ENCODE results near the gene AVPR2.

DNA sequence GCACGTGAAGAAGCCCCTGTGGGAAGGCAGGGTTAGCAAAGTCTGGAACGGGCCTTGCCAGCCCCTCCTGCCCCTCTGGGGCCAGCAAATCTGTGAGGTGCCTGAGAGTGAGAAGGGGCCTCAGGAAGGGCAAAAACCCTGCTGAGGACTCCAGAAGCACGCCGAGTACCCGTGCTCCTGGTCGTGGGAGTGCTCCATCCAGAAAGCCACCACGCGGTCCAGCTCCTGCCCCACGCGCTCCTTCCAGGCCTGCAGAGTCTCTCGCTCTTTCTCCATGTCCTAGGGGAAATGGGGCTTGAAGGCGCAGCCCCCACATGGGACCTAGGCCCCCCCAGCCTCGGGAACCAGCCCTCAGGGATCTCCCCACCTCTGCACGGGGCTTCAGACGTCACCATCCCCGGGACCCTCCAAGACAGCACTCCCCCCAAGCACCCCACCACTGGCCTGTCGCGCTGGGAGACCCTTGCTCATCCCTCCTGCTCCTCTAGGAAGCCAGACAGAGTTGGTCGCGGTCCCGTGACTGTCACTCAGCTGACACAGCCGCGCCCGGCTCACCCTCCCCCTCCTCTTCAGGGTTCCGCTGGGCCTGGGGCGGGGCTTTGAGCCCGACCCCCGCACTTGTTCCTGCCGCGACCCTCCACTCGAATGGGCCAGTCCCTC, 39.8 kb downstream of the AVPR2 start, which contains the start of gene RENBP:
- TF ChIP-seq, protein P1, sequence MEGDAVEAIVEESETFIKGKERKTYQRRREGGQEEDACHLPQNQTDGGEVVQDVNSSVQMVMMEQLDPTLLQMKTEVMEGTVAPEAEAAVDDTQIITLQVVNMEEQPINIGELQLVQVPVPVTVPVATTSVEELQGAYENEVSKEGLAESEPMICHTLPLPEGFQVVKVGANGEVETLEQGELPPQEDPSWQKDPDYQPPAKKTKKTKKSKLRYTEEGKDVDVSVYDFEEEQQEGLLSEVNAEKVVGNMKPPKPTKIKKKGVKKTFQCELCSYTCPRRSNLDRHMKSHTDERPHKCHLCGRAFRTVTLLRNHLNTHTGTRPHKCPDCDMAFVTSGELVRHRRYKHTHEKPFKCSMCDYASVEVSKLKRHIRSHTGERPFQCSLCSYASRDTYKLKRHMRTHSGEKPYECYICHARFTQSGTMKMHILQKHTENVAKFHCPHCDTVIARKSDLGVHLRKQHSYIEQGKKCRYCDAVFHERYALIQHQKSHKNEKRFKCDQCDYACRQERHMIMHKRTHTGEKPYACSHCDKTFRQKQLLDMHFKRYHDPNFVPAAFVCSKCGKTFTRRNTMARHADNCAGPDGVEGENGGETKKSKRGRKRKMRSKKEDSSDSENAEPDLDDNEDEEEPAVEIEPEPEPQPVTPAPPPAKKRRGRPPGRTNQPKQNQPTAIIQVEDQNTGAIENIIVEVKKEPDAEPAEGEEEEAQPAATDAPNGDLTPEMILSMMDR (IDR thresholded peaks at IDR 0.05) = no peak
- TF ChIP-seq POLR2A (IDR thresholded peaks at IDR 0.05) = no peak
